Inflammatory macrophage treated with lipopolysaccharide for 4 hours (primary cell): ENCODE results near the gene OPN5.
"Not testable (repeated sequence)": the region's sequence is repeated elsewhere in the genome, so short reads cannot be mapped to it uniquely, and the experiment has no call there.

Experiments
- DNase-seq: peaks from one replicate; pipeline ENCODE4 v3.0.0-alpha.2; 2020

OPN5 gene, protein sequence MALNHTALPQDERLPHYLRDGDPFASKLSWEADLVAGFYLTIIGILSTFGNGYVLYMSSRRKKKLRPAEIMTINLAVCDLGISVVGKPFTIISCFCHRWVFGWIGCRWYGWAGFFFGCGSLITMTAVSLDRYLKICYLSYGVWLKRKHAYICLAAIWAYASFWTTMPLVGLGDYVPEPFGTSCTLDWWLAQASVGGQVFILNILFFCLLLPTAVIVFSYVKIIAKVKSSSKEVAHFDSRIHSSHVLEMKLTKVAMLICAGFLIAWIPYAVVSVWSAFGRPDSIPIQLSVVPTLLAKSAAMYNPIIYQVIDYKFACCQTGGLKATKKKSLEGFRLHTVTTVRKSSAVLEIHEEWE

DNA sequence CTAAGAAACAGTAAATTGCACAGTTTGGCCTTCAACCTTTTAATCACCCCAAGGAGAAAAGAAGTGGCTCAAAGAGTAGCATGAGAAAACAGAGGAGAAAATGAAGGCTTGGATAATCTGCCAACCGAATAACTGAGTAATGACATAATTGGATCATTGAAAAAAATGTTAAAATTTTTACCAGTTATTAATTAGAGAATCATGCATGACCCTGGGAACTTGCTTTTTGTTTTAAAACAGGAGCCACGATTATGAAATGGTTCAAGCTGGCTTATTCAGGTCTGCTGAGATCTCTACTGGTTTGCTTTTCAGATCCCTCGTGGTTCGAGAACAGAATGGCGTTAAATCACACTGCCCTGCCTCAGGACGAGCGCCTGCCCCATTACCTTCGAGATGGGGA, at the start of gene OPN5:
Gene OPN5, plus strand, starts transcription at position 301 of the 400 bp plus-strand sequence. Its CDS starts 35 bp downstream, at position 336.
- DNase-seq, result no peak

DNA sequence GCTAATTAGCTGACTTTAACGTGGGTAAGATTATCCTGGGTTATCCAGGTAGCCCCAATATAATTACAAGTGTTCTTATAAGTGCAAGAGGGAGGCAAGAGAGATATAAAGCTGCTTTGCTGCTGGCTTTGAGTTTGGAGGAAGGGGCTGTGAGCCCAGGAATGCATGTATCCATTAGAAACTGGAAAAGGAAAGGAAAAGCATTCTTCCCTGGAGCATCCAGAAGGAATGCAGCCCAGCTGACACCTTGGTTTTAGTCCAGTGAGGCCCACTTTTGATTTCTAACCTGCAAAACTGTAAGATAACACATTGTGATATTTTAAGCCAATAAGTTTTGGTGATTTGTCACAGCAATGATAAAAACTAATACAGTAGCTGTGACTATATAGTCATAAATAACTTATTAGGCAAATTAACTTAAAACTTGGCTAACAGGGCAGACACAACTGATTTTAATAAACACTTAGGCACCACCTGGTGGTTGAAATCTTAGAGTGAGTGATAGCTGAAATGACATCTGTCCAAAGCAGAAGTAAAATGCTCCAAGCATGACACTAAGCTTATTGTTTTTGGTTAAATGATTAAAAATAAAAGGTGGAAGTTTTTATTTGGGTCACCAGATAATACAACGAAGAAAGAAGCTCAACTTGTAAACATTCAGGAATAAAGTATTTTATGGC, 47.8 kb upstream of the OPN5 start:
- peak; percentile 43 for DNase-seq

DNA sequence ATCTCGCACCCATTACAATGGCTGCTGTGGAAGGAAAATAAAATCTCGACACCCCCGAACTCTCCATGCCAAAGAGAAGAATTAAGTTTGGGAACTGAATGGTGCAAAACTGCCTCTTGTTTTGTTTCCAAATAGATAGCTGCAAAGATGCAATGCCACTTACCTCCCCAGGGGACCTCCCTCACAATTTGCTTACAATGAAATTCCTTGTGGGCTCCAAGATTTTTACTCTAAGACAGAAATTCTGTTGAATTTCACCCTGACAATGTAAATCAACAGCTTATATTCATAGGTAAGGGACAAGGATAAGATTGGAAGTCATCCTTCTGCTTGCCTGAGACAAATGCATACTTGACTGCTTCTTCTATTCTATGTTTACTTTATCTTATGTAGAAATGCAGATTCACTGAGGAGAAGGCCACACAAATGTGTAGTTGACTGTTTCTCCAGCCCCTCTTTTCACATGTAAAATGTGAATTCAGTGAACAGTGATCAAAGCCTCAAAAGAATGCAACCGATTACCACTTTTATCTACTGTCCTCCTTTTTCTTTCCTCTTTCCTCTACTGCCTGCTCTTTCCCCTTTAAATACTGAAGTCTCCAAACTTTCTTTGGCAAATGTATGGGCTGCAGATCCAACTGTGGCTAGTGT, 46.9 kb upstream of the OPN5 start:
- DNase-seq, result no peak

DNA sequence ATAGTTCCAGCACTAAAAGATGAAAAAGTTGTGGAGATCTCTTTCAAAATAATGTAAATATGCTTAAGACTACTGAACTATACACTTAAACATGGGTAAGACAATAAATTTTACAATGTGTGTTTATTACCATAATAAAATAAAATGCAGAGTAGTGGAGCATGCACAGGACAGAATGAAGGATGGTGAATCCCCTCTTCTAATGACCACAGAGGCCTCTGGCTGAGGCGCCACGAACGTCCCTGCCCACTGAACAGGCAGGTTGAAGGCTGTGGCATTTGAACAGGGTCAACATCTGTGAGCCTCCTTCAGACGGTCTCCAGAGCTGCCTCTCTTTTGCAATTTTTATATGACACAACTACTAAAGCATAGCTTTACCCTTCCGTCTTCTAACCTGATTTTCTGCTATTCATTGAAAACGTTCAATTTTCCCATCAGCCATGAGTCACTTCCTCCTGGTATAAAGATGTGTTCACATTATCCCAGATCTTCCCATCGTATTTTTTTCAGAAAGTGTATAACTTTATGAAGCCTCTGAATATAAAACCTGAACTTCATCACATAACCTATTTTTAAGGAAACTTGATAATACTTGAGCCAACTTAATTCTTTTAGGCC, 45.6 kb upstream of the OPN5 start:
- no peak for DNase-seq

DNA sequence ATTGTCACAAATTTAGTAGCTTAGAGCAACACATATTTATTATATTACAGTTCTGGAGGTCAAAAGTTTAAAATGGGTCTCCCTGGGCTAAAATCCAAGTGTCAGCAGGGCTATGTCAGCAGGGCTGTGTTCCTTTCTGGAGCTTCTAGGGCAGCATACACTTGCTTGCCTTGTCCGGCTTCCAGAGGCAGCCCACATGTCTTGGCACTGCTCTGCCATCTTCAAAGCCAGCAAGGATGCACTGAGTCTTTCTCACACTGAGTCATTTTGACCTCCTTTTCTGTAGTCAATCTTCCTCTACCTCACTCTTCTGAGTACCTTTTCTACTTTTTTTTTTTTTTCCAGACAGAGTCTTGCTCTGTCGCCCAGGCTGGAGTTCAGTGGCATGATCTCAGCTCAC, 44.4 kb upstream of the OPN5 start:
- DNase-seq, result no peak

DNA sequence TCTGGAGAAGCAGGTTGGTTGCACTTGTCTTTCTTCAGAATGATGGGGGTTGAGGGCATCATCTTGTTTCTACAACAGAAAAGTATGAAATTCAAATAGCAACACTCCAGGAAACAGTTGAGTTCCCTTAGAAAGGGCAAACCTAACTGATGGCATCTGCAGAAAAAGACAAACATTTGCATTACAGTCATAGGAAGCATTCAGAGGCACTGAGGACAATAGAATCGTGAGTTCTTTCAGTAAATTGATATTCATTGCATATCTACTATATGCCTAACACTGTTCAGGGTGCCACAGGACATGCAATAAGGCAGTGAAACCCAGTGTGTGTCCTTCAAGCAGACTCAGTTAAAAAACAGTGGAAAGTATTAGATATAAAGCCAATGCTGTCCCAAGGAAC, 41.1 kb upstream of the OPN5 start:
- DNase-seq, result no peak

DNA sequence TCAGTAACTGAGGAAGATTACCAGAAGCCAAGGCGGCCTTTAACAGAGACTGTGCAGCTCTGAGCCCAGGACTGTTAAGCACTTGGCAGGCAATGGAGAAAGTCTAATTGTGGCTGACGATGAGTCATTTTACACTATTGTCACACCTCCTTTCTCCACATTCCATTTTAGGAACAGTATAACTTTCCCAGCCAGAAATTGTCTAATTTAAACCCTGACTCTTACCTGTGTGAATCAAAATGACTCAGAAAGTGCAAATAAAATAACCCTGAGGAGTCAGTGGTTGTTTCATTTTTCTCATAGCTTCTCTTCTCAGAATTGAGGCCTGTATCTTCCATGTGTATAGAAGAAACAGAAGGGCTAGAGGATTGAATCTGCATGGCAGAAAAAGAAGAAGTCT, 40.0 kb upstream of the OPN5 start:
- DNase-seq, result no peak

DNA sequence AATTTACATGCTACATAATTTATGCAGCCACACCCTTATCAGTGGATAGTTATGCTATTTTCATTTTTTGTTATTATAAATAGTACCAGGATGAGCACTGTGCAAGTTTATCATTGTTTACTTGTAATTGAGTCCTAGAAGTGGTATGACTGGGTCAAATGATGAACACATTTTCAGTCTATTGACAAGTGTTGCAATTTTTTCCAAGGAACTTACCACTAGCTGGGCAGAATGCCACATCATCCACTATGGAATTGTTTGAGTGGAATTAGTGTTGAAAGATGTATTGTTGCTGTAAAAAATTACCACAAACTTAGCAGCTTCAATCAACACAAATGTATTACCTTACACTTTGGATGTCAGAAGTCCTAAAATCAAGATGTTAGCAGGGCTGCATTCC, 38.1 kb upstream of the OPN5 start:
- no peak for DNase-seq

DNA sequence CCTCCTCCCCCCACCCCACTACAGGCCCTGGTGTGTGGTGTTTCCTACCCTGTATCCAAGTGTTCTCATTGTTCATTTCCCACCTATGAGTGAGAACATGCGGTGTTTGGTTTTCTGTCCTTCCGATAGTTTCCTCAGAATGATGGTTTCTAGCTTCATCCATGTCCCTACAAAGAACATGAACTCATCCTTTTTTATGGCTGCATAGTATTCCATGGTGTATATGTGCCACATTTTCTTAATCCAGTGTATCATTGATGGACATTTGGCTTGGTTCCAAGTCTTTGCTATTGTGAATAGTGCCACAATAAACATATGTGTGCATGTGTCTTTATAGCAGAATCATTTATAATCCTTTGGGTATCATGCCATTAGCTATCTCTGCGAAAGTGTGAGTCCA, 36.6 kb upstream of the OPN5 start:
- DNase-seq, result not testable (repeated sequence)

DNA sequence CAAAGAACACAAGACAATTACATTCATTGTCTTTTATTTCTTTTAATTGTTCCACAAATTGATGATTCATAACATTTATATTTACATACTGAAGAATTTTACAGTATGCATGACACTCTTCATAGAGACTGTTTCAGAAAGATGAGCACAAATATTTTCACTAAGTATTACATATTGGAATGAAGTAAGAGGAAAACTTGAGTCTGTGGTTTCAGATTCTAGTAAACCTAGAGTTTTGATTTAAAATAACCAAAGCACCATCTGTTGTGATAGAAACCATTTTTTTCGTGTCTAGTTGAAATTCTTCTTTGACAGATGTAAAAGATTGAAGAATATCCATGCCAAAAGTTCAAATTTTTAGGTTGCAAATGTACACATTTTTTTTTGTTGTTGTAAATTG, 32.1 kb upstream of the OPN5 start:
- DNase-seq, result no peak

DNA sequence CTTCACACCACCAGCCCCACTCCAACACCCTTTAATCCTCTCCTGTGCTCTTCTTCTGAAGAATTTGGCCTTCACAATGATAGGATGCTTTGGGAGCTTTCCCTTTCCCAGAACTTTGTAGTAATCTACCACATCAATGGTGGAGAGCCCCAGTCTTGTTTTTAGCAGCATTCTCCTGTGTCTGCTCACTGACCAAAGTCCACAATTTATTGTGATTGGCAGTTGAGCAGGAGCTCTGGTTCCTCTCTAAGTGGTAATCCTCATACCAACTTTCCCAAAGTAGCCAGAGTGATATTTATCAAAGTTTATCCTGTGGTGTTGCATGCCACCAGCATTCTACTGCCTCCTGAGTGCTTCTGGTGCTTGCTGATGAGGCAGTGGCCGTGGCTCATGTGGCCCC, 29.0 kb upstream of the OPN5 start:
- no peak for DNase-seq

DNA sequence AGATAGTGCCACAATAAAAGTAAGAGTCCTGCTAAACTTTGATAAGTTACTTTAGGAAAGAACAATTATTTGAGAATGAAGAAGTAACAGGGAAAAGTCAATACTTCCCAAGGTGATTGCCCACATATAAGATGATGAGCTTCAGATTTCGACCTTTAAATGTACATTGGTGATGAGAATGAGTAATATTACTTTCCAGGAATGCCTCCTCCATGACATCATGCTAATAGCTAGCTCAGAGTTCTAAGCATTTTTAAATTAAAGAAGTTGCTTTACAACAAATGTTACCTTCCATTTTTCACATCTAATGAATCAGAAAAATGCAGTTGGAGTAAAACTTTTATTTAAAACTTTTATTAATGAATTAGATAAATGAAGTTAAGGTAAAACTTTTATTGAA, 22.5 kb upstream of the OPN5 start:
- no peak for DNase-seq

DNA sequence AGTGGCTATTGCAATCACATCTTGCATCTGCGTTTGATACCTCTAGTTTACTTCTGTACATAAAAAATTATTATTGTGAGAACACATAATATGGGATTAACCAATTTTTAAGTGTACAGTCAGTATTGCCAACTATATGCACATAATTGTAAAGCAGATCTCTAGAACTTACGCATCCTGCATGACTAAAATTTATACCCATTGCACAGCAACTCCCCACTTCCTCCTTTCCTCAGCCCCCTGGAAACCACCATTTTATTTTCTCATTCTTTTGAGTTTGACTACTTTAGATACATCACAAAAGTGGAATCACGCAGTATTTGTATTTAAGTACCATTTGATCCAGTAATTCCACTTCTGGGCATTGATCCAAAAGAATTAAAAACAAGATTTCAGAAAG, 19.3 kb upstream of the OPN5 start:
- no peak for DNase-seq

DNA sequence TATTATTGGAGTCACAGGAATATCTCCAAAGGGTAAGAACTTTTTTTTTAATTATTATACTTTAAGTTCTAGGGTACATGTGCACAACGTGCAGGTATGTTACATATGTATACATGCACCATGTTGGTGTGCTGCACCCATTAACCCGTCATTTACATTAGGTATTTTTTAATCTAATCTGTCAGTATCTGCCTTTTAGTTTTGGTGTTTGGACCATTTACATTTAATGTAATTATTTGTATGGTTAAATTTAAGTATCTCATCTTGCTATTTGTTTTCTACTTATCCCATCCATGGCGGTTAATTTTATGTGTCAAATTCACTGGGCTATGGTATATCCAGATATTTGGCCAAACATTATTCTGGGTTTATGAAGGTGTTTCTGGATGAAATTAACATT, 15.4 kb upstream of the OPN5 start:
- no peak for DNase-seq

DNA sequence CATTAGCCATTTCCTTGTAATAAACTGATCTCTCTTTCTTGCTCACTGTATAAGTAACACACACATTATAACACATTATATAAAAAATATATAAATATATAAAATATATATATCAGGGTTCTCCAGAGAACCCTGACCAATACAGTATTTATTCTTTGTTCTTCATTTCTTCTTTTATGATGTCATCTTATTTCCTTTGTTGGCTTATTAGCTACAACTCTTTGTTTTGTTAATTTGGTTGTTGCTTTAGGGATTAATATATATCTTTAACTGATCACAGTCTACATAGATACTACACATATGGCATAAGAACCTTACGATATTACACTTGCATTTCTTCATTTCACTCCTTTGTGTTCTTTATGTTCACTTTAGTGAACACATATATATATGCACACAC, 14.7 kb upstream of the OPN5 start:
- no peak for DNase-seq

DNA sequence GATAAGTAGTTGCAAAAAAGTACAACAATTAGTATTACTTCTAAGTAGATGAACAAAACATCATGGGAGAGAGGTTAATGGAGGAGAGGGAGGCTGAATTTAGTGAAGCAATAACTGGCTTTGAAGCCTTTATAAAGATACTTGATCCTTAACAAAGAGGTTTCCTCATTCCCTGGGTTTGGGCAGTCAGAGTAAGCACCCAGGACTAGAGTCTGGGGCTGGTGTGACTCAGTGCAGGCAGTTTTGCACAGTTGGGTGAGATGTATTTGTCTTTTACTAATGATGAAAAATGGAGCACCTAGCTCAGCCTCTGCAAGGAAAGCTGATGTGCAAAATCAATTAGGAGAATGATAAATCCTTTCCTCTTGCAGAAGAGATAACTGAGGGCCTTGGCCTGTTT, 11.8 kb upstream of the OPN5 start:
- no peak for DNase-seq

DNA sequence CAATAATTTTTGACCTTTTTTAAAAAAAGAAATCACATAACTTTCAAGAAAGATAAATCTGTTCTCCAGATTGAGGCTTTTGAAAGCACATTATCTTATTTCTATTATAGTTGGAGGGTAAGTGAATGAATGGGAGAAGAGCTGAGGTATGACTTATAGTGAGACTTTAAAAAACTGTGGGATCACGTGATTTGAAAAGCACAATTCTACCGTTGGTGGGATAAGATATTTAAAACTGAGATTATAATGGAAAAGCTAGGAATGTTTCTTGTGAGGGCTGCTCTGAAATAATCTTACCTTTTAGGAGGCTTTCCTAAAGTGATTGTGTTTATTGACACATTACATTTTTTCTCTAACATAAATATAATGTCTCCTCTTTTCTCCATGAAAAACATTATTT, 9.5 kb upstream of the OPN5 start:
- no peak for DNase-seq

DNA sequence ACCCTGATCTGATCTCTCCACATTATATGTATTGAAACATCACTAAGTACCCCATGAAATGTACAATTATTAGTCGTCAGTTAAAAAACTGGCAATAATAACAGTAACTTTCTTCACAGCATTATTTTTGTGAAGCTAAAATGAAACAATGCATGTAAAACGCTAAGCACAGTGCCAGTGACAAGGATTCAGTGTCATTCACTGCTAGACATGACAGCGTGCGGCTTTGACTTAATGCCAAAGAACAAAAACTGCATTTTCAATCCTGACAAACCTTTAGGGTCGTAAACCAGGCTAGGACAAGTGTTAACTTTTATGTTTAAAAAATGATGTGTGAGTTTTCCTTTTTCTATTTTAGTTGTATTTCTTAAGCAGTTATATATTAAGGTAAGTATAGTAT, 8.8 kb upstream of the OPN5 start:
- no peak for DNase-seq

DNA sequence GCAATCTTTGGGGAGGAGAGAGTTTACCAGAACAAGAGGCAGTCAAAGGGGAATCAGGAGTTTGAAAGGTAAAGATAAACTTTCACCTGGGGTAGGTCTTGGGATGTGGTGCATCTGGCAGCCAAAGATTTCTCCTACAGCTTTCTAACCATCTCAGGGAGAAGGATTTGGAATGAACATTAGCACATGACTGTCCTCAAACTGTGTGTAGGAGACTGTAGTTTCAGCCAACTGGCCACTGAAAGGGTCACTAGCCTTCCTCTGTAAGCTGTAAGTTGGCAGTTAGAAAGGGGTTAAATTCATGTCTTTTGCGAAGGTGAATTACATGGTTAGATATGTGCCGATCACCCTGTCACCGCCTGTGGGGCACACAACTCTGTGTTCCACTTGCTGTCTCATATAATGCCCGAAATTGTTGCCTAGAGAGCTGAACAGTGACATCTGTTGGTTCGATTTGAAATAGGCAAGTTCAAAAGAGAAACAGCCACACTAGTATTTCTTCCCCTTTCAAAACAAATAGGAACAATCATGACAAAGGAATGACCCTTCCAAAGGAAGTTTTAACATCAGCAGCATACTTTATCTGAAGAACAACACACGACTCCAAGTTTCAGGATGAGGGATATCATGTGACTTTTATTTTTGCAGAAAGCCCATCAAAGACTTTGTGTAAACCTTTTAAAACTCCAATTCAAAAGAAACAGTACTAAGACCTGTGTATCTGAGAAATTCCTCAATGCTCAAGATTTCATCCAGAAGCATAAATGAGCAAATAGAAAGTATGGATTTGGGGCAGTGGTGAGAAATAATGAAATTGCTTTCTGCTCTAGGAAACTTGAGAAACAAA, 1.1 kb upstream of the OPN5 start:
- DNase-seq, result peak; percentile 55

DNA sequence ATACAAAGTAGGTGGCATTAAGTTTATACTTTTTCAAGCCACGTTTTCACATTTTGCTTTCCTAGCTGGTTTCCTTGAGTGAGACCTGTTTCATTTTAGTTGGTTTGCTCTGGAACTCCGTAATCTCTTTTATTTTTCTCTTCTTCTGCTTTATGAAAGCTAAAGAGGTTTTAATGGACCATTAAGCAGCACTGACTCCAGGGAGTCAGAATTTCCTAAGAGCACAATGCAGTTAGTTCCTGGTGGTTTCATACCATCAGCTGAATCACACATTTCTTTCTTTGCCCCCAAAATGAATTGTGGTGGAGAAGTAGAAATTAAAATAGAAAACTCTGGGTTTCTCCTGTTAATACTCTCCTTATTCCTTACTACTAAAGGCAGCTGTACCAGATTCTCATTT, 3.4 kb downstream of the OPN5 start:
- DNase-seq, result no peak

DNA sequence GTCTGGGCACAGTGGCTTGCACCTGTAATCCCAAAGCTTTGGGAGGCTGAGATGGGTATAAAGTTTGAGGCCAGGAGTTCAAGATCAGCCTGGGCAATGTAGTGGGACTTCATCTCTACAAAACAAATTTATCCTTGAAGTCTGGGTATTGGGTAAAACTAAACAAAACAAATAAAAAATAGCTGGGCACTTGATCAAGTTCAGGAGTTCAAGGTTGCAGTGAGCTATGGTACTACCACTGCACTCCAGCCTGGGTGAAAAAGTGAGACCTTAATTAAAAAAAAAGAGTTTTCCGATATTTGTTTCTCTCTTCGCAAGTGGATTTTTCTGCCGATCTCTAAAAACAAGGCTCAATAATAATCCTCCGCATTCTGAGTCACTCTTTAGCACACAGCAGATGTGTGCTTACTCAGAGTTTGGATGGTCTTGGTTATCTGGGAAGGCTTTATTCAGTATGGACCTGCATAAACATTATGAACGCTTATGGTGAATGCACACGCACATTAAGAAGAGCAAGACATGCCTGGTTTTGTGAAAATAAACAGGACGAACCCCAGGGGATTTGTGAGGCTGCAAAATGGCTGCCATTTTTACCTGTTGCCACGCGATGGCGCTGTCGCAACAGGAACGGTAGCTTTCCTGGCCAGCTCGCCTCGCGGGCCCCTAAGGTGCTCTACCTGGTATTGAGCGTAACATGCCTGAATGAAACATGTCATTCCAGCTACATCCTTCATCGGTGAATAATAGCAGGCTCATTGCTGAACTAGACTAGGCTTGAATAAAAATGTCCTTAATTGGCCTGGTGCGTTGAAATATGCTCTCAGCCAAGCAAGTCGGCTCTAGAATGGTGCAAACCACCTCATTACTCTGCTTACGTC, 6.0 kb downstream of the OPN5 start:
- DNase-seq, result peak; percentile 29

DNA sequence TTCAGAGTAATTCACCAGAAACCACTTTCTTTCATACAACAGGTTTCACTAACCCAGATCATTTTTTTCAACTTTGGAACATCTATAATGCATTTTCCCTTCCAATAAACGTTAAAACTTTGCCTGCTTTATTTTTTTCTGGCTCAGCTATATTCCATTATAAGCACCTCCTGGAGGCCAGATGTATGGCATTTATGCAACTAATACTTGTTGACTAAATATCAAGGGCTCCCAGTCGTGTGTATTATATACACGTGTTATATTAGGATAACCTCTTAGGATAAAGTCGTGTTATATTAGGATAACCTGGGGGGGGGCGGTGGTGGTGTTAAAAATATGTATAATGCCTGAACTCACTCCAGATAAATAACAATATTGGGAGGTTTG, 6.7 kb downstream of the OPN5 start:
- no peak for DNase-seq
